ENCODE measurements around the gene ADORA1.

ADORA1 gene

DNA sequence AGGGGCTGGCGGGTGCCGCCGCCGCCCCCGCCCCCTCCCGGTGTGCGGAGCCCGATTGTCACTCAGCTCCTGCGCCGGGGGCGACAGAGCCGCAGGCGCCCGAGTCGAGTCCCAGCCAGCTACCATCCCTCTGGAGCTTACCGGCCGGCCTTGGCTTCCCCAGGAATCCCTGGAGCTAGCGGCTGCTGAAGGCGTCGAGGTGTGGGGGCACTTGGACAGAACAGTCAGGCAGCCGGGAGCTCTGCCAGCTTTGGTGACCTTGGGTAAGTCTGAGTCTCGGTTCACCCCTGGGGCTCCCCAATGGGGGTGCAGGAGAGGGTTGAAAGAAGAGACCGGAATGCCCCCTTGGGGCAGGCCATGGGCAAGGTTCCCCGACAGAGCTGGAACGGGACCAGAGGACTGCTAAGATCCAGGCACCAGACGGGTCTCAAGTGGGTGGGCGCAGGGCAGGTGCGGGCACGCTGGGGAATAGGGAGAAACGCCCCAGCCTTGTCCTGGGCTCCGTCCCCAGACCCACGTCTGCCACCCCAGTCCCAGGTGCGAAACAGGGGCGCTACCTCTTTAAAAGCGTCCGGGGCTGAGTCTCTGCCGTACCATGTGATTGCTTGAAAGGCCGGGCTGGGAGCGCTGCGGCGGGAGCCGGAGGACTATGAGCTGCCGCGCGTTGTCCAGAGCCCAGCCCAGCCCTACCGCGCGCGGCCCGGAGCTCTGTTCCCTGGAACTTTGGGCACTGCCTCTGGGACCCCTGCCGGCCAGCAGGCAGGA lies at the start of gene ADORA1:
Gene ADORA1 (plus strand): TSS at position 61 of the 765 bp plus-strand sequence. CDS start 1,116 bp downstream, outside the sequence.
- Histone ChIP-seq H4K20me1 (ENCODE audit: insufficient read depth, low read length) (no peaks in the 10 kb centered on the region), H3K79me2 (ENCODE audit: low read length) (no peaks in the 10 kb centered on the region), H3K4me2 (ENCODE audit: low read depth, low read length) (peak within 1 kb of the TSS; percentile 99), H3K36me3 (replicated peaks; ENCODE audit: insufficient read depth, low read length) (no peaks in the 10 kb centered on the region), H3K4me1 (ENCODE audit: low read length) (peaks cover 17% of the 10 kb centered on the region; the same call in 1 of the 2 replicates), H3K9me2 (replicated peaks; ENCODE audit: insufficient read depth, low read length) (no peaks in the 10 kb centered on the region), H3K27ac (ENCODE audit: low read length) (no peak within 1 kb of the TSS), H3K9me3 (replicated peaks; ENCODE audit: insufficient read depth, low read length) (no peaks in the 10 kb centered on the region), H3F3A (ENCODE audit: insufficient read depth, low read length) (no peaks in the 10 kb centered on the region), H3K27me3 (replicated peaks; ENCODE audit: insufficient read depth, low read length) (peaks cover 51% of the 10 kb centered on the region), H3K9ac (ENCODE audit: low read length) (peak within 1 kb of the TSS; percentile 43; the same call in 1 of the 2 replicates), H2AFZ (ENCODE audit: low read length) (peak within 1 kb of the TSS; percentile 92), H3K4me3 (ENCODE audit: low read length) (peak within 1 kb of the TSS; percentile 63)
- peak; percentile 73 for DNase-seq
- TF ChIP-seq EZH2phosphoT487 (IDR thresholded peaks at IDR 0.05; ENCODE audit: low read length) = no peak
- TF ChIP-seq, protein P1, sequence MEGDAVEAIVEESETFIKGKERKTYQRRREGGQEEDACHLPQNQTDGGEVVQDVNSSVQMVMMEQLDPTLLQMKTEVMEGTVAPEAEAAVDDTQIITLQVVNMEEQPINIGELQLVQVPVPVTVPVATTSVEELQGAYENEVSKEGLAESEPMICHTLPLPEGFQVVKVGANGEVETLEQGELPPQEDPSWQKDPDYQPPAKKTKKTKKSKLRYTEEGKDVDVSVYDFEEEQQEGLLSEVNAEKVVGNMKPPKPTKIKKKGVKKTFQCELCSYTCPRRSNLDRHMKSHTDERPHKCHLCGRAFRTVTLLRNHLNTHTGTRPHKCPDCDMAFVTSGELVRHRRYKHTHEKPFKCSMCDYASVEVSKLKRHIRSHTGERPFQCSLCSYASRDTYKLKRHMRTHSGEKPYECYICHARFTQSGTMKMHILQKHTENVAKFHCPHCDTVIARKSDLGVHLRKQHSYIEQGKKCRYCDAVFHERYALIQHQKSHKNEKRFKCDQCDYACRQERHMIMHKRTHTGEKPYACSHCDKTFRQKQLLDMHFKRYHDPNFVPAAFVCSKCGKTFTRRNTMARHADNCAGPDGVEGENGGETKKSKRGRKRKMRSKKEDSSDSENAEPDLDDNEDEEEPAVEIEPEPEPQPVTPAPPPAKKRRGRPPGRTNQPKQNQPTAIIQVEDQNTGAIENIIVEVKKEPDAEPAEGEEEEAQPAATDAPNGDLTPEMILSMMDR (IDR thresholded peaks at IDR 0.05; ENCODE audit: low read length) = no peak
- no peak for TF ChIP-seq EZH2 (optimal IDR thresholded peaks at IDR 0.05; ENCODE audit: low read depth, low read length)

DNA sequence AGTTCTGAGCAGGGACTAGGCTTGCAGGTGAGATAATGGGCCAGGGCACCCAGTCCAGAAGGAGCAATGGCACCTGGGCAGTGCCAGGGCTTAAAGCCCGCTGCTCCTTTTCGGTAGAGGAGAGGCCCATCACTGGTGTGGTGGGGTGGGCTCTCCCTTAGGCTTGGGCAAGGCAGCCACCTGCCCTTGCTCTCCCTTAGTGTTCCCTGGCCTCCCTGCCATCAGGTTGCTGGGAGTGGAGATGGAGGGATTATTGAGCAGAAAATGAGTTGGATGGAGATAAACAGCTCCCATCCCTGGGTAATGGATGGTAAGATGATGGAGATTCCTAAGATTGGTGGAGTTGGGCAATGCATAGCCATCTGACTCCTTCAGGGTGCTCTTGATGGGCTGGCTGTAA lies 49.6 kb upstream of the ADORA1 start:
- H3K36me3 ChIP-seq (replicated peaks; ENCODE audit: insufficient read depth, low read length) = no peaks in the 10 kb centered on the region
- H3K27ac ChIP-seq (ENCODE audit: low read length) = no peak overlapping the region
- DNase-seq = no peak
- no peak overlapping the region for H3K4me2 ChIP-seq (ENCODE audit: low read depth, low read length)
- H3K79me2 ChIP-seq (ENCODE audit: low read length) = no peaks in the 10 kb centered on the region
- TF ChIP-seq EZH2phosphoT487 (IDR thresholded peaks at IDR 0.05; ENCODE audit: low read length) = no peak
- TF ChIP-seq, protein P1 (IDR thresholded peaks at IDR 0.05; ENCODE audit: low read length) = no peak
- no peak for TF ChIP-seq EZH2 (optimal IDR thresholded peaks at IDR 0.05; ENCODE audit: low read depth, low read length)
- no peak overlapping the region for H3K4me3 ChIP-seq (ENCODE audit: low read length)
- no peaks in the 10 kb centered on the region for H4K20me1 ChIP-seq (ENCODE audit: insufficient read depth, low read length)
- H3K4me1 ChIP-seq (ENCODE audit: low read length) = no peaks in the 10 kb centered on the region
- no peaks in the 10 kb centered on the region for H3K9me3 ChIP-seq (replicated peaks; ENCODE audit: insufficient read depth, low read length)
- H3K9me2 ChIP-seq (replicated peaks; ENCODE audit: insufficient read depth, low read length) = no peaks in the 10 kb centered on the region
- no peaks in the 10 kb centered on the region for H3K27me3 ChIP-seq (replicated peaks; ENCODE audit: insufficient read depth, low read length)
- H3K9ac ChIP-seq (ENCODE audit: low read length) = no peak overlapping the region
- H3F3A ChIP-seq (ENCODE audit: insufficient read depth, low read length) = no peaks in the 10 kb centered on the region
- H2AFZ ChIP-seq (ENCODE audit: low read length) = no peak overlapping the region

DNA sequence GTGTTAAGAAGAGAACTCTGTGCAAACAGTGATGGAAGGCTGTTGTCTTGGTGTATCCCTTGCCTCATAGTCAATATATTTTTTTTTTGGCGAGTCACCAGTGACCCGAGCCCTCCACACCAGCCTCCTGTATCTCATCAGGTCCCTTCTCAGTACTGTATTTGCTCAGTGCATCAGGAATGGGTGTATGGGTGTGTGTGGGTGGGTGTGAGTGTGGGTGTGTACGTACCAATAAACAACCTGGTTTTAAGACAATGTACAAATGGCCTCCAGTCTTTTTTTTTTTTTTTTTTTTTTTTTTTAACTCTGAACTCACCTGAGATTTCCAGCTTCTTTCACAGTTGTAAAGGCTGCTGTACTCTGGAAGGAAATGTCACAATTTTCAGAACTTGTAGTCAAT lies 49.0 kb upstream of the ADORA1 start:
- TF ChIP-seq, protein P1 (IDR thresholded peaks at IDR 0.05; ENCODE audit: low read length) = no peak
- no peak for TF ChIP-seq EZH2phosphoT487 (IDR thresholded peaks at IDR 0.05; ENCODE audit: low read length)
- TF ChIP-seq EZH2 (optimal IDR thresholded peaks at IDR 0.05; ENCODE audit: low read depth, low read length) = no peak
- DNase-seq = no peak
- no peaks in the 10 kb centered on the region for H3K9me2 ChIP-seq (replicated peaks; ENCODE audit: insufficient read depth, low read length)

More for the DNA sequence above, 49.0 kb upstream of the ADORA1 start:
- no peaks in the 10 kb centered on the region for H3K9me3 ChIP-seq (replicated peaks; ENCODE audit: insufficient read depth, low read length)
- no peak overlapping the region for H3K4me2 ChIP-seq (ENCODE audit: low read depth, low read length)
- no peaks in the 10 kb centered on the region for H3K79me2 ChIP-seq (ENCODE audit: low read length)
- no peaks in the 10 kb centered on the region for H3F3A ChIP-seq (ENCODE audit: insufficient read depth, low read length)
- H3K4me1 ChIP-seq (ENCODE audit: low read length) = no peaks in the 10 kb centered on the region
- no peaks in the 10 kb centered on the region for H3K36me3 ChIP-seq (replicated peaks; ENCODE audit: insufficient read depth, low read length)
- H2AFZ ChIP-seq (ENCODE audit: low read length) = no peak overlapping the region
- no peak overlapping the region for H3K27ac ChIP-seq (ENCODE audit: low read length)
- no peaks in the 10 kb centered on the region for H3K27me3 ChIP-seq (replicated peaks; ENCODE audit: insufficient read depth, low read length)
- no peak overlapping the region for H3K9ac ChIP-seq (ENCODE audit: low read length)
- no peaks in the 10 kb centered on the region for H4K20me1 ChIP-seq (ENCODE audit: insufficient read depth, low read length)
- H3K4me3 ChIP-seq (ENCODE audit: low read length) = no peak overlapping the region

Measured in MM.1S (cell line).